Neutrophil (primary cell): ENCODE measurements around the gene DMPK.
A peak's percentile ranks its signal among the peaks of the same experiment; 100 is the strongest.

Source experiments
- H3K27ac ChIP-seq: fragments of 200-600 bp; sonication (generic); 2 replicates; pipeline ENCODE4 v1.5.1; 2016; ENCODE audit warnings: mild to moderate bottlenecking, moderate library complexity
- H3K27me3 ChIP-seq: fragments of 200-600 bp; sonication (generic); 2 replicates; pipeline ENCODE4 v1.6.0; 2016; ENCODE audit warnings: mild to moderate bottlenecking
- H3K36me3 ChIP-seq: fragments of 200-600 bp; sonication (generic); 2 replicates; pipeline ENCODE4 v1.5.1; 2017
- H3K4me1 ChIP-seq, 2 experiments: fragments of 200-600 bp in 1 of 2; sonication (generic) in 1 of 2; 1 replicate in 1 of 2; 2 replicates in 1 of 2; pipeline versions ENCODE4 v1.5.1 to v1.6.1; 2013 to 2016; ENCODE audit warnings: low read depth in 1 of 2, low read length in 1 of 2, mild to moderate bottlenecking in 1 of 2, moderate library complexity in 1 of 2; ENCODE audit not compliant: control insufficient read depth in 1 of 2, insufficient read depth in 1 of 2
- H3K4me3 ChIP-seq, 2 experiments: fragments of 200-600 bp in 1 of 2; sonication (generic) in 1 of 2; 1 replicate in 1 of 2; 2 replicates in 1 of 2; pipeline ENCODE4 v1.5.1; 2013 to 2016; ENCODE audit warnings: low read depth in 1 of 2, low read length in 1 of 2, mild to moderate bottlenecking in 1 of 2, moderate library complexity in 1 of 2
- H3K9me3 ChIP-seq: fragments of 200-600 bp; sonication (generic); 2 replicates; pipeline ENCODE4 v1.5.1; 2016
- CTCF ChIP-seq: fragments of 200-600 bp; sonication (generic); IDR thresholded peaks from 2 replicates; pipeline ENCODE4 v1.5.1; 2016; ENCODE audit warnings: antibody characterized with exemption

The DMPK gene

DNA sequence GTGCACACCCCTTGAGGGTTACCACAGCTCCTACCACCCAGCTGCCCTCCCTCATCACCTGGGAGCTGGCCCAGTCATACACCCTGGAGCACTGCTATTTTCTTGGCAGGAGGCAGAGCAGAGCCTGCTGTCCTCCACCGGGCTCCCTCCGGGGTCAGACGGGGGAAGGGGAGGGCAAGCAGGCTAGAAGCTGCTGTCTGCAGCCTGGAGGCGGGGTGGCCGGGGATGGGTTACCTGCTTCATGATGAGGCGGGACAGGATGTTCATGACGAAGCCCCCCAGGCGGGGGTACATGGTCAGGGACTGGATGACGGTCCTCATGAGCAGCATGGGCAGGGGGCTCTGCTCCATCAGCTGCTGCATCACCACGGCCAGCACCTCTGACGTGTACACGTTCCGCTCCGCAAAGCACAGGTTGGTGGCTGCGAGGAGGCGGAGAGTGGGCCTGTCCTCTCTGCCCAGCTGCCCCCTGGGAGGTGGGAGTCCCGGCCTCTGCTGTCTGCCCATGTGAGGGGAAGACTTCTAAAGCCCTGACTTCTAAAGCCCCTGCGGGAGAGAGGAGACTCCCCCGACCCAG lies 35.5 kb upstream of the DMPK start:
- no peak overlapping the region for H3K4me3 ChIP-seq
- H3K4me1 ChIP-seq: peaks cover 0 to 4% of the 10 kb centered on the region in 2 experiments
- H3K27me3 ChIP-seq: peaks cover 40% of the 10 kb centered on the region
- no peak overlapping the region for H3K27ac ChIP-seq
- no peaks in the 10 kb centered on the region for H3K9me3 ChIP-seq
- peaks cover 42% of the 10 kb centered on the region for H3K36me3 ChIP-seq
- no peak for TF ChIP-seq CTCF

DNA sequence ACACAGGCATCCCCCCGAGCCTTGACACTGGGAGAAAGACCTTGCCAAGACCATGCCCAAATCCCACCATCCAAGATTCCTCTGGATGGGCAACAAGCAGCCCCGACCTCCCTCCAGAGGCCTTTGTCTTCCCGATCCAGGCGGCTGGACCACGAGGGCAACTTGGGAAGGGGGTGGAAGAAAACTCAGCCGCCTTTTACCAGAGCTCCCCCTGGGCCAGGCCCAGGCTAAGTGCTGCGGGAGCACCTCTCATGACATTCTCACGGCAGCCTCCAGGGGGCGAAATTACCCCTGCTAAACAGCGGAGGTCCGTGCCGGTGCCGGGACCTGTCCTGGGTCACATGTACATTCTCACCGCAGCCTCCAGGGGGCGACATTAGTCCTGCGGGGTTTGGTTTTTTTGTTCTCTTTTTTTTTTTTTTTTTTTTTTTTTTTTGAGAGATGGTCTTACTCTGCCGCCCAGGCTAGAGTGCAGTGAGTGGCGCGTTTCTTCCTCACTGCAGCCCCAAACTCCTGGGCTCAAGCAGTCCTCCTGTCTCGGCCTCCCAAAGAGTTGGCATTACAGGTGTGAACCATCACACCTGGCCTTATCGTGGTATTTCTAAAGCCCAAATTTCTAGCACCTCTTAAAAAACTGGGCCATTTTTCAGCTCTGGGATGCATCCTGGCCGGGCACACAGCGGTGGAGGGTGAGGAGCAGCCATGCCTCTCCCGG lies 34.9 kb upstream of the DMPK start:
- Histone ChIP-seq H3K27ac (no peak overlapping the region), H3K27me3 (peaks cover 46% of the 10 kb centered on the region), H3K36me3 (peaks cover 36% of the 10 kb centered on the region), H3K9me3 (no peaks in the 10 kb centered on the region), H3K4me1 (peaks cover 0 to 4% of the 10 kb centered on the region in 2 experiments), H3K4me3 (no peak overlapping the region)
- TF ChIP-seq CTCF: peak; percentile 95

DNA sequence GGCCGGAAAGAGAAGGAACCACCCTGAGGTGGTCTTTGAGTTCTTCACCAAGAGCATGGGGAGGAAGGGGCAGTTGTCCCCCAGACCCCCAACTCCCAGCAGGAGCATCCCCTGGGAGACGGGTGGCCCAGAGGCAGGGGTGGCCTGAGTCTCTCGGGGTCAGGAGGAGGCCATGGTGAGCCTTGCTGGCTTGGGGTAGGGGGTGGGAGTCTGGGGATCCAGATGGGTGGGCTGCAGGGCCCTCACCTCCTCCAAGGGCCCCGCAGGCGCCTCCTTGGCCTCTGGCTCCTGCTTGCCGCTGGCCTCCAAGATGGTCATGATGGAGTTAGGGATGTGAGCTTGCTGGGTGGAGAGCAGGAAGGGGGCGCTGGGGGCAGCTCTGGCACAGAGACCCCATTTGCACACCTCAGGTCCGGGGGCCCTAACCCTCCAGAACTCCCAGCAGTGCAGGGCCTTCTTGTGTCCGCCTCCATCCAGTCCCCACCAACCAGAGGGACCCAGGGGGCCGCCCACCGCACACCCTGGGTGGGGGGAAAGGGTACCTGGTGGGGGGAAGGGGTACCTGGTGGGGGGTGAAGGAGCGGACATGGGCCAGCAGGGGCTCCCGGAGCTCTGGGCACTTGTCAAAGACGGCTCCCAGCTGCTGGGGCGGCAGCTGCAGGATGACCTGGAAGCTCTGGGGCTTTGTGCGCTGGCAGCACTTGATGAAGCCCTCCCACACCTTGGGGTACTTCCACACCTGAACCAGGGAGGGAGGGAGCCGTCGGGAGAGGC lies 34.1 kb upstream of the DMPK start:
- Histone ChIP-seq H3K9me3 (no peaks in the 10 kb centered on the region), H3K27ac (no peak overlapping the region), H3K36me3 (peaks cover 31% of the 10 kb centered on the region), H3K4me3 (no peak overlapping the region), H3K27me3 (peaks cover 51% of the 10 kb centered on the region), H3K4me1 (peaks cover 0 to 4% of the 10 kb centered on the region in 2 experiments)
- TF ChIP-seq CTCF: no peak

GRCh38 chr19:45815481-45816216 lies 33.4 kb upstream of the DMPK start:
- no peak overlapping the region for H3K27ac ChIP-seq
- peaks cover 23% of the 10 kb centered on the region for H3K36me3 ChIP-seq
- no peak overlapping the region for H3K4me3 ChIP-seq
- no peak for TF ChIP-seq CTCF
- H3K27me3 ChIP-seq: peaks cover 59% of the 10 kb centered on the region
- H3K9me3 ChIP-seq: no peaks in the 10 kb centered on the region
- H3K4me1 ChIP-seq: peaks cover 0 to 4% of the 10 kb centered on the region in 2 experiments

DNA sequence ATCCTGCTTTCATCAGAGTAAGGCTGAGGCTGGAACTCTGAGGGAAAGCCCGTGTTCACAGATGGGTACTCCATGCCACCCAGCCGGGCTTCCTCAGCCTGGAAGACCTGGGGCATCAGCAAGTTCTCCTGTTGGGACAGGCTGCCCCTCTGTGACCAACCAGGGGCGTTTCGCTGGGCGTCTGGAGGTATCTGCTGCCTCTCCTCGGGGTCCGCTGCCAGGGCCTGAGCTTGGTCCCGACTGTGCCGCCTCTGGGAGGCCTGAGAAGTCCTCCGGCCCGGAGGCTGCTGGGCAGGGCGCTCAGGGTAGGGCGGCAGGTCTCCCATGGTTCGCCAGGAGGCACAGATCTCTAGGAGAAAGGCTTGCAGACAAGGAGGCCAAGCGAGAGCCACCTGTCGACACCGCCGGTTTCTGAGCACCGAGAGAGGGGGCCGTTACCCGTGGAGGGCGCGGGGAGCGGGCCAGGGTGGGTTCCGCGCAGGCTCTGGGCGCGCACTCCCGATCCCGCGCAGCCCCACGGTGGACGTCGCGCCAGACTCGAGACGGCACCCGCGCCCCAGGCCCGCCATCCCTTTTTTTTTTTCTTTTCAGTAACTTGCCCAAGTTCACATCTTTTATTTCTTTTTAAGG lies 32.7 kb upstream of the DMPK start, which contains the start of gene RSPH6A:
TSS of gene RSPH6A (minus strand) at position 458 of the 630 bp plus-strand sequence. CDS start at position 326, 132 bp downstream.
- Histone ChIP-seq H3K27ac (no peak within 1 kb of the TSS), H3K4me3 (no peak within 1 kb of the TSS)

More for the DNA sequence above, 32.7 kb upstream of the DMPK start, which contains the start of gene RSPH6A:
- Histone ChIP-seq H3K27me3 (peaks cover 66% of the 10 kb centered on the region), H3K9me3 (no peaks in the 10 kb centered on the region), H3K36me3 (peaks cover 16% of the 10 kb centered on the region), H3K4me1 (peaks cover 0 to 4% of the 10 kb centered on the region in 2 experiments)
- no peak for TF ChIP-seq CTCF
